Esophagus muscularis mucosa (tissue), 3 donors: ENCODE data around the gene VIL1.

ENCODE experiments used
- CTCF ChIP-seq, 3 experiments: fragments of 200-600 bp in 2 of 3; fragments of 450-650 bp in 1 of 3; sonication (generic) in 2 of 3; IDR thresholded peaks; one replicate each; pipeline ENCODE4 v1.5.1; 2017 to 2019; ENCODE audit warnings: antibody characterized with exemption in 3 of 3, mild to moderate bottlenecking in 2 of 3, moderate library complexity in 1 of 3
- POLR2A ChIP-seq: fragments of 450-650 bp; IDR thresholded peaks from one replicate; pipeline ENCODE4 v1.6.1; 2017; ENCODE audit warnings: antibody characterized with exemption, moderate library complexity, mild to moderate bottlenecking, low read depth

- TF ChIP-seq POLR2A: no peak
- TF ChIP-seq CTCF (IDR thresholded peaks at IDR 0.05): no peak
These were observed 63.7 kb downstream of the VIL1 start for GRCh38 chr2:218482651-218483050.
